ENCODE results near the gene ARID2.

Gene ARID2

GRCh38 chr12:45729233-45730083, at the start of gene ARID2:
Gene ARID2, plus strand, starts transcription at chr12:45729706. Its CDS starts 131 bp downstream, at chr12:45729837.
- no peak for FAIRE-seq

GRCh38 chr12:45680362-45680761, 49.1 kb upstream of the ARID2 start:
- no peak for DNase-seq (ENCODE audit: low spot score)
- no peak for FAIRE-seq

More at GRCh38 chr12:45729233-45730083, at the start of gene ARID2:
- DNase-seq (ENCODE audit: low spot score): peak; percentile 51

- FAIRE-seq: no peak
- no peak for DNase-seq (ENCODE audit: low spot score)
These were observed 48.0 kb upstream of the ARID2 start for GRCh38 chr12:45681465-45681864.

GRCh38 chr12:45685680-45686079, 43.8 kb upstream of the ARID2 start:
- FAIRE-seq: no peak
- no peak for DNase-seq (ENCODE audit: low spot score)

- FAIRE-seq: no peak
- DNase-seq (ENCODE audit: low spot score): no peak
These were observed 42.2 kb upstream of the ARID2 start for GRCh38 chr12:45687081-45688015.

- no peak for FAIRE-seq
- DNase-seq (ENCODE audit: low spot score): no peak
These were observed 41.3 kb upstream of the ARID2 start for GRCh38 chr12:45688183-45688582.

GRCh38 chr12:45695035-45695434, 34.5 kb upstream of the ARID2 start:
- FAIRE-seq (no peak), DNase-seq (ENCODE audit: low spot score) (no peak)

GRCh38 chr12:45695606-45696005, 33.9 kb upstream of the ARID2 start:
- no peak for DNase-seq (ENCODE audit: low spot score)
- no peak for FAIRE-seq

GRCh38 chr12:45696049-45696448, 33.5 kb upstream of the ARID2 start:
- FAIRE-seq (no peak), DNase-seq (ENCODE audit: low spot score) (no peak)

- FAIRE-seq: no peak
These were observed 32.1 kb upstream of the ARID2 start for GRCh38 chr12:45697371-45697770.

GRCh38 chr12:45701296-45701695, 28.2 kb upstream of the ARID2 start:
- FAIRE-seq (no peak), DNase-seq (ENCODE audit: low spot score) (no peak)

More at GRCh38 chr12:45697371-45697770, 32.1 kb upstream of the ARID2 start:
- DNase-seq (ENCODE audit: low spot score): no peak

- DNase-seq (ENCODE audit: low spot score) (no peak), FAIRE-seq (no peak)
These were observed 25.6 kb upstream of the ARID2 start for GRCh38 chr12:45703942-45704341.

GRCh38 chr12:45704968-45705367, 24.5 kb upstream of the ARID2 start:
- FAIRE-seq (no peak), DNase-seq (ENCODE audit: low spot score) (no peak)

- DNase-seq (ENCODE audit: low spot score): no peak
- no peak for FAIRE-seq
These were observed 24.1 kb upstream of the ARID2 start for GRCh38 chr12:45705404-45705803.

GRCh38 chr12:45707241-45707857, 22.2 kb upstream of the ARID2 start:
- DNase-seq (ENCODE audit: low spot score) (no peak), FAIRE-seq (no peak)

- no peak for DNase-seq (ENCODE audit: low spot score)
- FAIRE-seq: no peak
These were observed 21.1 kb upstream of the ARID2 start for GRCh38 chr12:45708363-45708762.

- FAIRE-seq (no peak), DNase-seq (ENCODE audit: low spot score) (no peak)
These were observed 20.6 kb upstream of the ARID2 start for GRCh38 chr12:45708901-45709300.

GRCh38 chr12:45712319-45712718, 17.2 kb upstream of the ARID2 start:
- DNase-seq (ENCODE audit: low spot score): no peak
- no peak for FAIRE-seq

GRCh38 chr12:45713078-45713477, 16.4 kb upstream of the ARID2 start:
- no peak for FAIRE-seq
- no peak for DNase-seq (ENCODE audit: low spot score)

GRCh38 chr12:45718306-45718705, 11.2 kb upstream of the ARID2 start:
- no peak for DNase-seq (ENCODE audit: low spot score)
- FAIRE-seq: no peak

GRCh38 chr12:45720069-45720468, 9.4 kb upstream of the ARID2 start:
- no peak for FAIRE-seq
- DNase-seq (ENCODE audit: low spot score): no peak

- FAIRE-seq: no peak
- DNase-seq (ENCODE audit: low spot score): no peak
These were observed 8.1 kb upstream of the ARID2 start for GRCh38 chr12:45721369-45721768.

All from urothelium cell line (cell line).